C4-2B (cell line): ENCODE data around the gene MAPK14.

Experiments
- ZFX ChIP-seq: fragments of 450-650 bp; IDR thresholded peaks from 2 replicates; pipeline ENCODE4 v1.6.1; 2017
- TF ChIP-seq, protein P1 (sequence below): fragments of 450-650 bp; conservative IDR thresholded peaks from 2 replicates; pipeline ENCODE4 v1.5.1; 2017; ENCODE audit warnings: mild to moderate bottlenecking

GRCh38 chr6:36129941-36130666 lies 102.5 kb downstream of the MAPK14 start, which contains the start of gene MAPK13:
- TF ChIP-seq, protein P1, sequence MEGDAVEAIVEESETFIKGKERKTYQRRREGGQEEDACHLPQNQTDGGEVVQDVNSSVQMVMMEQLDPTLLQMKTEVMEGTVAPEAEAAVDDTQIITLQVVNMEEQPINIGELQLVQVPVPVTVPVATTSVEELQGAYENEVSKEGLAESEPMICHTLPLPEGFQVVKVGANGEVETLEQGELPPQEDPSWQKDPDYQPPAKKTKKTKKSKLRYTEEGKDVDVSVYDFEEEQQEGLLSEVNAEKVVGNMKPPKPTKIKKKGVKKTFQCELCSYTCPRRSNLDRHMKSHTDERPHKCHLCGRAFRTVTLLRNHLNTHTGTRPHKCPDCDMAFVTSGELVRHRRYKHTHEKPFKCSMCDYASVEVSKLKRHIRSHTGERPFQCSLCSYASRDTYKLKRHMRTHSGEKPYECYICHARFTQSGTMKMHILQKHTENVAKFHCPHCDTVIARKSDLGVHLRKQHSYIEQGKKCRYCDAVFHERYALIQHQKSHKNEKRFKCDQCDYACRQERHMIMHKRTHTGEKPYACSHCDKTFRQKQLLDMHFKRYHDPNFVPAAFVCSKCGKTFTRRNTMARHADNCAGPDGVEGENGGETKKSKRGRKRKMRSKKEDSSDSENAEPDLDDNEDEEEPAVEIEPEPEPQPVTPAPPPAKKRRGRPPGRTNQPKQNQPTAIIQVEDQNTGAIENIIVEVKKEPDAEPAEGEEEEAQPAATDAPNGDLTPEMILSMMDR = no peak
- TF ChIP-seq ZFX = no peak
